NCI-H2227 (cell line): ENCODE measurements around the gene NKIRAS1.
"Not testable (repeated sequence)": the region's sequence is repeated elsewhere in the genome, so short reads cannot be mapped to it uniquely, and the experiment has no call there.

Experiments
- DNase-seq: peaks from one replicate; lab custom pipeline; 2025; ENCODE audit not compliant: unreplicated experiment; lab: John Stamatoyannopoulos, UW

The NKIRAS1 gene

DNA sequence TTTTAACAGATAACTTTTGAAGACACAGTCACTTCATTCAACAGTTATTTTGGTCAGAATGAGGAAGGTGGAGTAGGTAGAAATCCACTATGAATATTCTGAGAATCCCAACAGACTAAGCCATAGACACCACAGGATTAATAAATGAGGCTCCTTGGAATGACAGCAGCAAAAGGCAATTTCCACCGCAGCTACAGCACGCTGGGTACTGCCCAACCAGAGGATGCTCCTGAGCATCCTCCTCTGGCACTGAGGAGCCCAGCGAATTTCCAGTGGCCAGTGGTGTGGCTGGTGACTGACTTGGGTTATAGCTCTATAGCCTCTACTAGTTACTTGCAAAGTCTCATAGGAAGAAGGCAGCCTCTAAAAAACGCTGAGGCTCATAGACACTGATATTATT is 24.6 kb upstream of the NKIRAS1 start:
- DNase-seq, result no peak

DNA sequence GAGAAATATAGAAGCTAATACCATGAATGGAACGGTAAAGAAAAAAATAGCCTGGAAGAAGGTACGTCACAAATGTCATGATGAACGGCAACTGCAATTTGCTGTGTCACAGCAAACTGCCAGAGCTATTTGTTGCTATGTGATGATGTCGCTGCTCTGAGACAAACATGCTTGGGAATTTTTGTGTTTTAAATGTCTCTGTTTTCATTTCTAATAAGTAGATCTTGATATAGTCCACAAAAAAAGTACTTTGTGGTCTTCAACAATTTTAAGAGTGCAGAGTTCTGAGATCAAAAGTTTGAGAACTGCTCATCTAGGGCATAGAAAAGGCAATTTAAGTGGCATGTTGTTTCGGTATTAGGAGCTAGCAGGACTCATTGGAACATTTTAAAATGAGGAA is 24.0 kb upstream of the NKIRAS1 start:
- DNase-seq, result no peak

DNA sequence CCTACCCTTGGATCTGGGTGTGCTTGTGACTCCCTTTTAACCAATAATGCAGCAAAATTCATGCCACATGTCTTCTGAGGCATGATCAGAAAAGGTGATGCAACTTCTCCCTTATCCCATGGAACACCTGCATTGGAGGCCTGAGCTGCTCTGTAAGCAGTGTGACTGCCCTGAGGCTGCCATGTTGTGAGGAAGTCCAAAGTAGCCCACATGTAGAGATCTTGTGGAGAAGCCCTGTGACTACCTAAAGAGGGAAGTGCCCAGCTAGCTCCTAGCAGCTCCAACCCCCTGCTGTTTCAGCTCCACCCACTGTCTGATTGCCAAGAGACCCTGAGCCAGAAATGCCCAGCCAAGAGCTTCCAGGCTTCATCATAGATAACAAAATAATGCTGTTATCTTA is 21.9 kb upstream of the NKIRAS1 start:
- no peak for DNase-seq

DNA sequence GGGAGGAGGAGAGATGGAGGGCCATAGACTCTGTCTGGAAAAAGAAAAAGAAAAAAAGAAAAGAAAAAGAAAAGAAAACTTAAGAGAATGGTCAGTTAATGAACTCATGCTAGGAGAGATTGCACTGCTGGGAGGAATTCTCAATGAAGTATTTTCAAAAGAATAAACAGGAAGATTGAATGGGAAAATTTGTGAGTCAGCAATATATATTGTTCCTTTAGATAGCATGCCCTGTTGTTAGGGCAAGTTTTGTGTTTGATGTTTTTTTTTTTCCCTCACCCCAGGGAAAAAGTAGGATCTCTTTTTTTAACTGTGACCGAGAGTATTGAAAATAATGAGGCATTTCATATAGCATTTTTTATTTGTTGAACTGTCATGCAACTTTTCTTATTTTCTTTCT is 20.5 kb upstream of the NKIRAS1 start:
- no peak for DNase-seq

DNA sequence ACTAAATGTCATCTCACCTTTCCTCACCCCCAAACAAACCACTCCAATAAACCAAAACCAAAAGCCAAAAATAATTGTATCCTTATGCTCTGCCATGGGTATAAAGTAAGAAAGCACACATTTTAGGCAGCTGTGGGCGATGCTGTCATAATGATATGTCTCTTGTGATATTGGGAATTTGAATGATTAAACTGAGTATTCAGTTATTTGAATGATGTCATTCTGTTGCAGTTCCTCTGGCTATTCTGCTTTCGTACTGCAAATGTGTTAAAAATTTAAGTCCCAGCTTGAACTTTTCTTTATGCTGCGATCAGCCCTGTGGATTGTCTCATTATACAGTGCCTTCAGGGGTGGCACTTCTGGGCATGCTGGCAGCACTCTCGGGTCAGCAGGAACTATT is 17.5 kb upstream of the NKIRAS1 start:
- DNase-seq, result no peak

DNA sequence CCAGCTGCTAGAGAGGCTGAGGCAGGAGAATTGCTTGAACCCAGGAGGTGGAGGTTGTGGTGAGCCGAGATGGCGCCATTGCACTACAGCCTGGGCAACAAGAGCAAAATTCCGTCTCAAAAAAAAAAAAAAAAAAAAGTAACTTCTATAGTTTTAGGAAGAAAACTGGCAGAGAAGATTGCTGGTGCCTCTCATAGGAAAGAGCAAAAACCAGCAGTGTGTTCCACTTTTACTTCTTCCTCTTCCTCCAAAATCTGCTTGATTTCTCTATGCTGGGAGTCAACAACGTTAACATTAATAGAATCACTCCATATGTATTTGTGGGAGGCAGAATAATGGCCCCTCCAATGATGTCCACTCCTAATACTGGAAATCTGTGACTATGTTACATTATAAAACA is 15.8 kb upstream of the NKIRAS1 start:
- DNase-seq, result no peak

DNA sequence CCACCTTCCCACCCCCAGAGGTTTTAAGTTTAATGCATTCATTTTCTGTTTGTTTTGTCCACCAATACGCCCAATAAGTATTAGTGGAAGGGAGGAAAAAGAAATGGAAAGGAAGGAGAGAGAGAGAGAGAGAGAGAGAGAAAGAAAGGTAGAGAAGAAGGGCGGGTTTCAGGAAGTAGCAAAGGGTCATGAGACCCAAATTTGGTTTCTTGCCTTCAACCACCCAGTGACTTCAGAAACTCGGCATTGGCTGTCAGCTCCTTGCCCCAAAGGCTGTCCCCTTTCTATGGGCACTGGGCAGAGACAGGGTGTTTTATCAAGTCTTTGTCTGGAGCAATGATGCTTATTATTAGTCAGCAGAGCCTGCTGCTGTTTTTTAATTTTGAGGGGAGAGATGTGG is 14.8 kb upstream of the NKIRAS1 start:
- DNase-seq, result no peak

DNA sequence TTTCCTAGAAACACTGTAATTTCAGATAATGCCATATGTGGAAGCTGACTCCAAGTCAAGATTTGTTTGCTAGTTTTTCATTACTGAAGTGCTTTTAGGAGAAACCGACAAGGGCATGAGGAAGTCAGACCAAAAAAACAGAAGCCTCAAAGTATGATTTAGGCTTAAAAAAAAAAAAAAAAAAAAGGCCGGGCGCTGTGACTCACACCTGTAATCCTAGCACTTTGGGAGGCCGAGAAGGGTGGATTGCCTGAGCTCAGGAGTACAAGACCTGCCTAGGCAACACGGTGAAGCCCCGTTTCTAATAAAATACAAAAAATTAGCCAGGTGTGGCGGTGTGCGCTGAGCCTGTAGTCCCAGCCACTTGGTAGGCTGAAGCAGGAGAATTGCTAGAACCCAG is 11.7 kb upstream of the NKIRAS1 start:
- DNase-seq, result no peak

DNA sequence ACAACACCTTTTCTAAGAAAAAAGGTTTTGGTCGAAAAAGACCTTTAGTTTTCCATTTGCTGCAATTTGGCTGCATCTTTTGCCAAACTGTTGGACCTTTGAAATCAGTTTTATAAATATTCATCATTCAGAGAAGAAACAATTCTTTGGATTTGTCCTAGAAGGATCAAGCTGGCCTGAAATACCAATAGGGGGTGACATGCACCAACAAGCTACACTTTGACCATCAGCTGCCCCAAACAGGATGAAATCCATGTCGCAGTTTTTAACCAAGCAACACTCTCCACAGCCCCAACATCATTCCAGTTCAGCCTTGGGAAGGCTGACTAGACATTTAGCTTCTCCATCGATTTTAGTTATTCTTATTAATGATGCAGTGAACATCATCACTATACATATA is 9.9 kb upstream of the NKIRAS1 start:
- DNase-seq, result no peak

DNA sequence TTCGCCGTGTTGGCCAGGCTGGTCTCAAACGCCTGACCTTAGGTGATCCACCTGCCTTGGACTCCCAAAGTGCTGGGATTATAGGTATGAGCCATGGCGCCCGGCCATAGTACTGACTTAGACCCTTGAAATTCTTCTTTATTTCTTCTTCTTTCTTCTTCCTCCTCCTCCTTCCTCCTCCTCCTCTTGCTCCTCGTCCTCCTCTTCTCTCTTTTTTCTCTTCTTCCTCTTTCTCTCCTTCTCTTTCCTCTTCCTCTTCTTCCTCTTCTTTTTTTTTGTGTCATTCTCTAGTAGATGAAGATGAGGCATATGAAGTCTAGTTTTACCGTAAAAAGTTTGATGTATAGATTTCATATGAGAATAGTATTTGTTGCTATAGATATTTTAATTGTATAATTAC is 9.5 kb upstream of the NKIRAS1 start:
- DNase-seq, result no peak

DNA sequence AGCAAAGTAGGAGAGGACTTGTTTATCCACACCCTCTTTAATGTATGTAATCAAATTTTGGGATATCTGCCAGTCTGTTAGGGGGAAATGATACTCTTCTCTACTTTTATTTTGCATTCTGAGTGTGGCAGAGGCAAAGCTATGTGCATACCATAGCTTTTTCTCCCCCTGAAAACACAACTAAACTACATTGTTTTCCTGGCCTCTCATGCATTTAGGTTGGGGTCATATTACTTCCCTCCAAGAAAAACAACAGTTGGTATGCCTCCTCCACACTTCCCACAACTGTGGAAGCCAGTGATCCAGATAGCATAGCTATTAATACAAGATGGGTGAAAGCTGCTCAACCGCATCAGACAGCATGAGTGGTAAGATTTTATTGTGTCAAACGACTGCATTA is 7.0 kb upstream of the NKIRAS1 start:
- no peak for DNase-seq

DNA sequence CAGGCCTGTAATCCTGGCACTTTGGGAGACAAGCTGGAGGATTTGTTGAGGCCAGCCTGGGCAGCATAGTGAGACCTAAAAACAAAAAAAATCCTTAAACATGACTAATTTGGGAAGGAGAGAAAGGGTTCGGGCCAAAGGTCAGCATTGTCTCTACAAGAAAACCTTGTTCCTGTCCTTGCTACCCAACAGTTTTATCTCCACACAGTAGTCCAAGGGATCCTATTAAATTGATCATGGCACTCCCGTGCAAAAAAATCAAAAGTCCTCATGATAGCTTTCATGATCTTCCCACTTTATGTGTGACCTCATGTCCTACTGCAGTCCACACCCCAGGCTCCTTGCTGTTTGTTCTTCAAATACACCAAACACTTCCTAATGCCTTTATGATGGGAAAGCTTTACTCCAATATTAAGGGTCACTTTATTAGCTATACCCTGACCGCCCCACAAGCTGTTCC is 4.3 kb upstream of the NKIRAS1 start:
- no peak for DNase-seq

DNA sequence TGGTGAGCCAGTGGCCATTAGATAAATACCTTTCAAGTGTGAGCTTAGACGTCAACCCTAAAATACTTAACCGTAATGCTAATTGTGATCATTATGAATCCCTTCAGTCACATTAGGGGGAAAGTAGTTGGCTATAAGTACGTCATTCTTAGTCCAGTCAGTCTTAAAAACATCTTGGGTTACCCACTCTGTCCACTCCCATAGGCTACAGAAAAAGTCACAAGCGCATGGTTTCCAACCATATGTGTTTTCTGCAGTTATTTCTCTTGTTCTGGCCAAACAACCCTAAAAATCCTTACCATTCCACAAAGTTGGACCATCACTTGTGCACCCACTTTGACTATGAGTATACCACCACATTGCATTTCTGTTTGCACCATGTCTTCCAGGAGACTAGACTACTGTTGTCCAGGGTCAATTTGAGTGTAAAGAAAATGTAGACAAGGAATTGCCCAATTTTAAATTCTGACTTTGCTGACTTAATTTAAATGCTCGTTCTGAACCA is 3.4 kb upstream of the NKIRAS1 start:
- DNase-seq, result no peak

DNA sequence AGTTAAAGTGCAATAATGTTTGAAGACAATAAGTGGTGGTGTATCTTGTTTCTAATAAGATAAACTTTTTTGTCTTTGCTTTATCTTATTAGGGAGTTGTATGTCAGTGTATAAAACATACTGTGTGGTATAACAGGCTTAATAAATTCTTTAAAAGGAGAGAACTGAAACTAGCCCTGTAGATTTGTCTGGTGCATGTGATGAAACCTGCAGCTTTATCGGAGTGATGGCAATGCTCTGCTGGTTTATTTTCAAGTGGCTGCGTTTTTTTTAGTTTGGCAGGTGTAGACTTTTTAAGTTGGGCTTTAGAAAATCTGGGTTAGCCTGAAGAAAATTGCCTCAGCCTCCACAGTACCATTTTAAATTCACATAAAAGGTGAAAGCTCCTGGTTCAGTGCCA is 2.8 kb upstream of the NKIRAS1 start:
- DNase-seq, result no peak

DNA sequence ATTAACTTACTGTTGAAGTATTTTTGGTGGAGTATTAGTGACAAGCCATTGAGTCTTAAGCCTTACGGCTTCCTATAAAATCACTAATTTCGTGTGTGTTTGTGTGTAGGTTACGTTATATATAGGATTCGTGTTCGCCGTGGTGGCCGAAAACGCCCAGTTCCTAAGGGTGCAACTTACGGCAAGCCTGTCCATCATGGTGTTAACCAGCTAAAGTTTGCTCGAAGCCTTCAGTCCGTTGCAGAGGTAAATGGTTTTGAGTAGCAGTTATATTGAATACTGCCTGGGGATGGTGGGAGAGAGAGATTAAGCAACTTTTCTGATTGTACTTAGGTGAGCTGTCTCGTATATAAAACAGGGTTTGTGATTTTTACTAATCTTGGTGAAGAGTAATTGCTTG is 1.5 kb upstream of the NKIRAS1 start:
- not testable (repeated sequence) for DNase-seq

DNA sequence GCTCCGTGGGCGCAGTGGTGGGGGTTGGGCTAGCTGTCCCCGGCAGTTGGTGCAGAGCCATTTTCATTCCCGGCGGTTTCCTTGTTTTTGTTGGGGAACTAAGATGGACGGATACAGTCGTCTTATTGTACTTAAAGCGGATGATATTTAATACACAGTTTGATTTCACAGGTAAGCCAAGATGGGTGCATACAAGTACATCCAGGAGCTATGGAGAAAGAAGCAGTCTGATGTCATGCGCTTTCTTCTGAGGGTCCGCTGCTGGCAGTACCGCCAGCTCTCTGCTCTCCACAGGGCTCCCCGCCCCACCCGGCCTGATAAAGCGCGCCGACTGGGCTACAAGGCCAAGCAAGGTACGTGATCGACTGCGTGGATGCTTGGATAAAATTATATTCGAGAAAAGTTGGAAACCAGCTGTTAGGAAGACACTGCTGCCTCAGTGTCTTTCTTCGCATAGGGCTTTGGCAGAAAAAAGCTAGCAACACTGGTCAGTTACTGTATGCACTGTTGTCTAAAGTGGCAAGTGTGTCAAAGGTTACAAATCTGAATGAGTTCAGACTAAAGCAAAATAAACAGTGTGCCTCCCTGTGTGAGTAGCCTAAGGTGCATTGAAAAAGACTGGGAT is 1.0 kb upstream of the NKIRAS1 start:
- DNase-seq, result peak; percentile 47

DNA sequence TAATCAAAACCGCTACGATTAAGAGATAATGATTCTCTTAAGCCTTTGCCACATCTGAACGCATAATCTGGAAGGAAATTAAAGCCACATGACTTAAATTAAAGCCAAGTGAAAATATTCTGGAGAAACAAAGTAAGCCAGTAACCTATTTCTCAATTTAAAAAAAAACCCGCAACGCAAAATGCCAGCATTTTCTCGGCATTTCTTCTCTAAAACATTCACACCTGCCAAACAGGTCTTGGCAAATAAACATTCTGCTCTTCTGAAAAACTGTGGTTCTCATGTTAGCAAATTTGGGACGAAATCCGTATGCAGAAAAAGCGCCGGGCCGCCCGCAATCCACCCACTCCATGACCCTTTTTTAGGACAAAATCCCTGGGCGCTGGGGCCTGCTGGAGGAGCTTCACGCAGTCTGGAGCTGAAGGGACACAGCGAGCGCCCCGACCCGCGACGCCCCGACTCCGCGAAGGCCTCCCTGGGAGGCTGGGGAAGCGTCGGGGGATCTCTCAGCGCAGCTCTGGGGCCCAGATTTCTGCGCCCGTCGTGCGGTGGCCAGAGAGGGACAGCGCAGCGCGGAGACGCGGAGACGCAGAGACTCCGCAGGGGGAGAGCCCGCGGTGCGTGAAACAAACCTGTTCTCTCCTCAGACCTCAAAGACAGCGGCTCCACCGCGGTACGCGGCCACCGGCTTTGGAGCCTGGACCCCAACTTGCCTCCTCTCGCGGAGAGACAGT is 471 bp downstream of the NKIRAS1 start:
- DNase-seq, result no peak

DNA sequence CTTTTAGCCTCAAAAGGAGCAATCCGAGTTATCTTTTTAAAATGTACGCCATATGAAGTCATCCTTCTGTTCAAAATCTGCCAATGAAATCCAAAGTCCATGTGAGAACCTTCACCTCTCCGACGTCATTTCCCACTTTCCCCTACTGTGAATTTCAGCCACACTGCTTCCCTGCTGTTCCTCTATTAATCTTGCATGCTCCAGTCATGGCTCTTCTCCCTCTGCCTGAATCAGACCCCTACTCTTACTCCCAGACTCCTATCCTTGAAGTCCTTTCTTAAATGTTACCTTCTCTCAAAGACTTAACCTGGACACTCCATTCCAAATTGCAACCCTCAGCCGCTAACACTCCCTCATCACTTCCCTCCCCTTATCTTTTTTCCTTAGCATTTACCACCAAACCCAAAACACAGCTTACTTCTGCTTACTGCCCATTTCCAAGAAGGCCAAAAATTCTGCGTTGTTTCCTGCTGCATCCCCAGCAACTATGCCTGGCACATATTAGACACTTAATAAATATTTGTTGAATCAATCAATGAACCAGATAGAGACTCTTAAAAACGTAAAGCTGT is 1.2 kb downstream of the NKIRAS1 start:
- peak; percentile 48 for DNase-seq

DNA sequence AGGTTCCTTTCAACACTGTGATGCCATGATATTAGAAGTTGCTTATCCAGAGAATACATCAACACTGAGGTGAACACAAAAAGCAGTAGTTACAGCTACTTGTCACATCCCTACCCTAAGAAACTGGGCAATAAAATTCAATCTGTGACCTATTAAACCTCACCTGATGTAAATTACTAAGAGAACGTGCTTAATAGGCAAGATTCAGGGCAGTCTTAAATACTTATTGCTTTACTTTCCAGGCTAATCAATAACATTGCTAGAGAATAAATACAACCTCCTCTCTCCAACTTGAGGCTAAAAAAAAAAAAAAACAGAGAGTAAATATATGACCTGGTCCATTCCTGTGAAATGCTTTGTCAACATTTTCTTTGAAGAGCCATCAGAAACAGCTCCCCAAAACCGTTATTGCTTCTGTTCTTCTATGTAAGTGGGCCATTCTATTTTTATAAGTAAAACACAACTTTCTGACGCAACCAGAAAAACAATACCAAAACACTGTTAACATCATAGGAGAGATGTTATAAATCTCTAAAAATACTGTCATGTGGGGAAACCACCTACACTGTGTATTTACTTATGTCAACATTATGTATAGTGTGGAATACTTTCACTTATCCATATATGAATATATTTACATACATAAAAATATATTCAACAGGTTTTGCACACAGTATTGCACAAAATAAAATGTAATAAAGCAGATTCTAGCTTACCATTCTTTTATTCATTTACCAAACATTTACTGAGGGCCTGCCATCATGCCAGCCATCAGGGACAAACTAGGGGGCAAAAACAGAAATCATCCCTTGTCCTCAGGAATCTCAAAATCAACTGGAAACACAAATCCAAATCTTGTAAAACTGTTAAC is 2.7 kb downstream of the NKIRAS1 start:
- DNase-seq, result no peak

DNA sequence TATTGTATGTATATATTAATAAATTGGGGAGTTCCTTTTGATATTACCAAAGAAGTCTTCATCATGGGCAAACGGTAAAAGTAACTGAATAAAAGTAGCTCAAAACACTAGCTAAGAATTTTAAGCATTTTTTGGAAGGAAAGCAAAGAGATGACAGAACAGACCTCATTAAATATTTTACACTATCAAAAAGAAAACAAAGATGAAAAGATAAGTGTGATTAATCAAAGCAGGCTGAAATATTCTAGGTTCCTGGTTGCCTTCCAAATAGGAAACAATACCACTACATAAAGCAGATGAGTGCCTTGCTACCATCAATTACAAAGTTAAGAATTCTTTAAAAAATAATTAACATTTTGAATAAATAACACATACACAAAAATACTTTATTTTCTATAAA is 3.6 kb downstream of the NKIRAS1 start:
- DNase-seq, result no peak

DNA sequence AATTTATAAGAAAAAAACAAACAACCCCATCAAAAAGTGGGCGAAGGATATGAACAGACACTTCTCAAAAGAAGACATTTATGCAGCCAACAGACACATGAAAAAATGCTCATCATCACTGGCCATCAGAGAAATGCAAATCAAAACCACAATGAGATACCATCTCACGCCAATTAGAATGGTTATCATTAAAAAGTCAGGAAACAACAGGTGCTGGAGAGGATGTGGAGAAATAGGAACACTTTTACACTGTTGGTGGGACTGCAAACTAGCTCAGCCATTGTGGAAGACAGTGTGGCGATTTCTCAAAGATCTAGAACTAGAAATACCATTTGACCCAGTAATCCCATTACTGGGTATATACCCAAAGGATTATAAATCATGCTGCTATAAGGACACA is 4.5 kb downstream of the NKIRAS1 start:
- DNase-seq, result not testable (repeated sequence)
